PC-3 (cell line): ENCODE data around the gene MEGF10. TPM values are rescaled to one million over a fixed set of nuclear protein-coding genes. Genes with fewer than 3 reads are reported as not detected.

ENCODE experiments used
- ATAC-seq: fragments of 200-7000 bp; cut with Tn5 transposase; 2 replicates; pipeline ENCODE4 v1.9.1; 2020; ENCODE audit warnings: mild to moderate bottlenecking, moderate library complexity
- BruUV-seq: library from RNA; stranded (reverse); fragments of 400-500 nt; replicated peaks from 2 replicates; lab custom pipeline; 2021; lab: Mats Ljungman, UMichigan
- CTCF ChIA-PET: fragments of 300-600 bp; sonication (Branson Sonifier 250); formaldehyde crosslinking; loops from one replicate; lab custom pipeline; 2022; ENCODE audit warnings: antibody characterized with exemption; lab: Charles Lee
- POLR2A ChIA-PET: fragments of 300-600 bp; sonication (Branson Sonifier 250); formaldehyde crosslinking; loops from one replicate; lab custom pipeline; 2022; ENCODE audit warnings: antibody characterized with exemption; ENCODE audit not compliant: unreplicated experiment; lab: Charles Lee
- DNase-seq: peaks from one replicate; pipeline ENCODE4 v3.0.0-alpha.2; 2015
- H2AFZ ChIP-seq: fragments of 300-600 bp; sonication (generic); 2 replicates; pipeline ENCODE4 v1.6.0; 2016; ENCODE audit warnings: antibody characterized with exemption, low read length
- H3F3A ChIP-seq: fragments of 300-600 bp; sonication (generic); one replicate; pipeline ENCODE4 v1.6.0; 2017; ENCODE audit warnings: antibody characterized with exemption, low read length, control low read depth, mild to moderate bottlenecking; ENCODE audit not compliant: unreplicated experiment
- H3K27ac ChIP-seq: fragments of 300-600 bp; sonication (generic); 2 replicates; pipeline ENCODE4 v1.5.1; 2016; ENCODE audit warnings: mild to moderate bottlenecking, low read length
- H3K27me3 ChIP-seq: fragments of 300-600 bp; sonication (generic); 2 replicates; pipeline ENCODE4 v1.6.1; 2016; ENCODE audit warnings: low read length, mixed read lengths
- H3K36me3 ChIP-seq: fragments of 300-600 bp; sonication (generic); 2 replicates; pipeline ENCODE4 v1.6.1; 2016; ENCODE audit warnings: low read depth, mixed run types, low read length, mixed read lengths
- H3K4me1 ChIP-seq: fragments of 300-600 bp; sonication (generic); 2 replicates; pipeline ENCODE4 v1.5.1; 2016; ENCODE audit warnings: low read length; ENCODE audit not compliant: insufficient read depth
- H3K4me2 ChIP-seq: fragments of 300-600 bp; sonication (generic); 2 replicates; pipeline ENCODE4 v1.6.0; 2016; ENCODE audit warnings: low read length
- H3K4me3 ChIP-seq: fragments of 300-600 bp; sonication (generic); 2 replicates; pipeline ENCODE4 v1.5.1; 2016; ENCODE audit warnings: mild to moderate bottlenecking, low read length, mixed read lengths
- H3K79me2 ChIP-seq: fragments of 300-600 bp; sonication (generic); 2 replicates; pipeline ENCODE4 v1.6.1; 2017; ENCODE audit warnings: low read length, mixed read lengths
- H3K9ac ChIP-seq: fragments of 300-600 bp; sonication (generic); 2 replicates; pipeline ENCODE4 v1.6.0; 2016; ENCODE audit warnings: mild to moderate bottlenecking, low read length
- H3K9me2 ChIP-seq: fragments of 300-600 bp; sonication (generic); replicated peaks from 2 replicates; pipeline ENCODE4 v1.6.1; 2016; ENCODE audit warnings: mixed run types, low read length, mixed read lengths
- H3K9me3 ChIP-seq: fragments of 300-600 bp; sonication (generic); 2 replicates; pipeline ENCODE4 v1.6.1; 2016; ENCODE audit warnings: low read length, mixed read lengths
- H4K20me1 ChIP-seq: fragments of 300-600 bp; sonication (generic); 2 replicates; pipeline ENCODE4 v1.6.1; 2016; ENCODE audit warnings: low read length, mixed read lengths
- CTCF ChIP-seq: fragments of 300-600 bp; sonication (generic); conservative IDR thresholded peaks from 2 replicates; pipeline ENCODE4 v1.5.1; 2017; ENCODE audit warnings: antibody characterized with exemption, low read depth, mild to moderate bottlenecking, low read length
- EZH2 ChIP-seq: fragments of 300-600 bp; sonication (generic); IDR thresholded peaks from one replicate; pipeline ENCODE4 v1.6.1; 2017; ENCODE audit warnings: antibody characterized with exemption, mild to moderate bottlenecking, low read length; ENCODE audit not compliant: unreplicated experiment
- EZH2phosphoT487 ChIP-seq: fragments of 300-600 bp; sonication (generic); IDR thresholded peaks from 2 replicates; pipeline ENCODE4 v1.6.1; 2018; ENCODE audit warnings: mild to moderate bottlenecking, antibody characterized with exemption, low read length, borderline replicate concordance
- intact Hi-C: fragments of 100-400 bp; cut with micrococcal nuclease; formaldehyde crosslinking; loops from 2 replicates; pipeline ENCODE4 v1.9.0; 2023
- total RNA-seq: library from RNA; depleted of rRNA; stranded (reverse); fragments of >200 nt; gene quantifications from 2 replicates; pipeline ENCODE4 v1.2.3, GENCODE V29; 2014

Gene MEGF10
- total RNA-seq, 1 experiment from 2014 or later = not detected

- ChIA-PET POLR2A (no interaction called here), CTCF (no interaction called here)
- no peaks in the 10 kb centered on the region for H3K36me3 ChIP-seq
- DNase-seq (no peak), ATAC-seq (no peak)
- no peak overlapping the region for H3K4me3 ChIP-seq
- H3F3A ChIP-seq = no peaks in the 10 kb centered on the region
- H3K9ac ChIP-seq = no peak overlapping the region
- H3K9me2 ChIP-seq = no peaks in the 10 kb centered on the region
- peaks cover 4% of the 10 kb centered on the region; the same call in 1 of the 2 replicates for H3K4me1 ChIP-seq
- H3K79me2 ChIP-seq = no peaks in the 10 kb centered on the region
- TF ChIP-seq EZH2phosphoT487 (no peak), CTCF (no peak), EZH2 (no peak)
- BruUV-seq = no TSS peak
- no peak overlapping the region for H3K27ac ChIP-seq
- no peak overlapping the region for H3K4me2 ChIP-seq
- intact Hi-C loops = no loop called here
- no peaks in the 10 kb centered on the region for H4K20me1 ChIP-seq
- H3K27me3 ChIP-seq = peaks cover 27% of the 10 kb centered on the region
- no peaks in the 10 kb centered on the region for H3K9me3 ChIP-seq
- H2AFZ ChIP-seq = no peak overlapping the region
These were observed 7.4 kb downstream of the MEGF10 start for GRCh38 chr5:127298036-127298429.

GRCh38 chr5:127298656-127299055 lies 8.1 kb downstream of the MEGF10 start:
- no peaks in the 10 kb centered on the region for H3F3A ChIP-seq
- ChIA-PET POLR2A (no interaction called here), CTCF (no interaction called here)
- H2AFZ ChIP-seq = no peak overlapping the region
- H3K9me3 ChIP-seq = no peaks in the 10 kb centered on the region
- no peaks in the 10 kb centered on the region for H3K9me2 ChIP-seq
- no TSS peak for BruUV-seq
- H3K4me2 ChIP-seq = no peak overlapping the region
- intact Hi-C loops = no loop called here
- no peaks in the 10 kb centered on the region for H3K79me2 ChIP-seq
- TF ChIP-seq EZH2phosphoT487 = no peak
- no peak for TF ChIP-seq EZH2
- TF ChIP-seq CTCF = no peak
- ATAC-seq (no peak), DNase-seq (no peak)
- H3K4me3 ChIP-seq = no peak overlapping the region
- H3K4me1 ChIP-seq = peaks cover 4% of the 10 kb centered on the region; the same call in 1 of the 2 replicates
- no peak overlapping the region for H3K27ac ChIP-seq
- no peaks in the 10 kb centered on the region for H3K36me3 ChIP-seq
- H3K9ac ChIP-seq = no peak overlapping the region
- H3K27me3 ChIP-seq = peaks cover 23% of the 10 kb centered on the region
- no peaks in the 10 kb centered on the region for H4K20me1 ChIP-seq

- POLR2A ChIA-PET = no interaction called here
- Histone ChIP-seq H3F3A (no peaks in the 10 kb centered on the region), H3K9ac (no peak overlapping the region), H3K36me3 (no peaks in the 10 kb centered on the region), H3K79me2 (no peaks in the 10 kb centered on the region), H3K9me2 (no peaks in the 10 kb centered on the region), H3K4me2 (no peak overlapping the region), H3K27ac (no peak overlapping the region), H4K20me1 (no peaks in the 10 kb centered on the region), H3K4me3 (no peak overlapping the region), H3K4me1 (peaks cover 4% of the 10 kb centered on the region; the same call in 1 of the 2 replicates), H2AFZ (no peak overlapping the region), H3K27me3 (peaks cover 19% of the 10 kb centered on the region), H3K9me3 (no peaks in the 10 kb centered on the region)
- intact Hi-C loops = no loop called here
- no peak for TF ChIP-seq EZH2phosphoT487
- TF ChIP-seq EZH2 = no peak
- no peak for TF ChIP-seq CTCF
- ATAC-seq (no peak), DNase-seq (no peak)
- no TSS peak for BruUV-seq
- CTCF ChIA-PET = no interaction called here
These were observed 9.1 kb downstream of the MEGF10 start for GRCh38 chr5:127299678-127300077.
